ENCODE measurements around the gene RALGAPB.

DNA sequence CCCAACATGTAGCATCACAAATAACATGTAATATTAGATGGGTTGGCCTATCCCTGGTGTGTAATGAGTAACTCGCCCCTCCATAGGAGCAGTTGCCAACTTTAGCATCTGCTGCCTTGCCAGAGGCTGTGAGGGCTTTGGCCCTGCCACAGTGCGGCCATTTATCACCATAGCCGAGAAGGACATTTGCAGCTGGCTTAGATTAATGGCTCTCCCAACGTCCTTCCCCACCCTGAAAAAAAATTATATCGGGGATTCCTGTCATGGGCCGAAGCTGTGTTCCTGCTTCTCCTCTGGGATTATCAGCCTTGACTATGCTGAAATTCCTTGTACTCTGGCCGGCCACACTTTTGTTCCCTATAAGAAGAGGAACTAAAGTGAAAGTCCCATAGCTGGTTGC is 100.8 kb downstream of the RALGAPB start:
- no peak for TF ChIP-seq POLR2AphosphoS5 (IDR thresholded peaks at IDR 0.05; ENCODE audit: low read depth, low read length)
- no peak for TF ChIP-seq POLR2A (IDR thresholded peaks at IDR 0.05; ENCODE audit: low read depth, low read length)
- no peak for TF ChIP-seq TAF1 (IDR thresholded peaks at IDR 0.05; ENCODE audit: borderline replicate concordance, low read depth, low read length)
